ENCODE data around the gene LIN28B.

The LIN28B gene

DNA sequence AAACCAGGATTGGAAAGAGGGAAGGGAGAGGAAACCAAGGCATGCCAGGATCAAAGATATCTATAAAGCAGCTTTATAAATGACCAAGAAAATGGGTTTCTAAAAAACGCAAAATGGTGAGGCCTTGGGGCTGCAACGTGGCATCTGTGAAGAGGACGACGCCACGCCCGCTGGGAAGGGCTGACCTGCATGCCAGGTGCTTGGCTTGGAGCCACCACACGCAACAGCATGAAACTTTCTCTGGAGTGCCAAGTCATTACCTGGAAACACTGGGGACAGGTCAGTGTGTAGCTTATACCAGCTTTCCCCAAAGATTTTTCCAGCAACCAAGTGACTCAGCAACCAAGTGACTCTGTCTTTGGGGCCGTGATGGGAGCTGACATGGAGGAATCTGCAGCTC is 140.4 kb downstream of the LIN28B start:
- no peak for TF ChIP-seq GATA2 (IDR thresholded peaks at IDR 0.05; ENCODE audit: low read depth, low read length)
- TF ChIP-seq GATA3 (IDR thresholded peaks at IDR 0.05; ENCODE audit: low read depth, low read length), result no peak

DNA sequence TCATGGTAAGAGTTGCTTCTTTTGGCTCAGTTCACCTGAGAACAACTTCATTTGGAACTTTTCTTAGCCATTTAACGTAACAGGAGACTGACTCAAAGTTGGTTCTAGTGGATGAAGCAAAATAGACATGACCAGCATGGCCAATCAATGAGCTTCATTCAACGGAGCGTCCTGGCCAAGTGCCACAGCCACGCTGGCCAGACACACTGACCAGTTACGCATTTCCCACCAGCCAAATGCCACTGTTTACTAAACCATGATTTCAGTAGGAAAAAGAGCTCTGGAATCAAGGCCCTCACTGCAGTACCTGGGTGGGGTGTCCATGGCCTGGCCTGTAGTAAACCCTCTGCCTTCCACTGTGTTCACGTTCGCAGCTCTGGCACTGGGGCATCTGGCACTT is 142.5 kb downstream of the LIN28B start:
- TF ChIP-seq GATA3 (IDR thresholded peaks at IDR 0.05; ENCODE audit: low read depth, low read length) (no peak), GATA2 (IDR thresholded peaks at IDR 0.05; ENCODE audit: low read depth, low read length) (no peak)

DNA sequence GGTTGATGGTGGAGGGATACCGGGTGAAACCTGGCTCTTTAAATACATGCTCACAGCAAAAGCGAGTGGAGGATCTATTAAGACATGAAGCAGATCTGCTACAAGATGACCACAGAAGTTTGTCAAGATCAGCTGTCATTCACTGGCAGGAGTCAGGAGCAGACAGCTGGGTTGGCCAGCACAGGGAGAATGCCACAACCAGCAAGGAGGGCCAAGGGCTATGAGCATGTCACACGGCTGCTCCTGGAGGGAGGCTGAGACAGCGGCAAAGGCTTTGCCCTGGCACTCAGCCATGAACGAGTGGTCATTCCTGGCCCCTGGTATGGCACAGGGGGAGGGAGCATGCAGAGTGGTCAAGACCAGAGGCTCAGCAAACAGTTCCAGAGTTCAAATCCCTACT is 145.3 kb downstream of the LIN28B start:
- TF ChIP-seq GATA2 (IDR thresholded peaks at IDR 0.05; ENCODE audit: low read depth, low read length) (no peak), GATA3 (IDR thresholded peaks at IDR 0.05; ENCODE audit: low read depth, low read length) (no peak)

DNA sequence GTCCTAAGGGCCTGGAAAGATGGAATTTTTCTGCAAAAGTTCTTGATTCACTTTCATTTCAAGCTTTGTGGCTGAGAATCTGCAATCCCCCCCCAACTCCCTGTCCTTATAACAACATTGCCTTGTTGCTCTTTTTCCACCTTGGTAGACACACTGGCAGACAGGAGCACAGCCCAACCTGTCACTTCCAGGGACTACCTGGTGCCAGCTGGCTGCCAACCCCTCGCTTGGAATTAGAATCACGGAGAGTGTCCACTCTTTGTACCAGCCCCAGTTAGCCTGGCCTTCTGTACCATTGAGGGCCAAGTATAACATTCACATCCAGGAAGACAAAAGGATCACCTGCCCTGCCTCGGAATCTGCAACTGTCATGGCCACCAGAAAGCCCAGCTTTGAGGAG is 148.2 kb downstream of the LIN28B start:
- TF ChIP-seq GATA2 (IDR thresholded peaks at IDR 0.05; ENCODE audit: low read depth, low read length) (no peak), GATA3 (IDR thresholded peaks at IDR 0.05; ENCODE audit: low read depth, low read length) (no peak)

DNA sequence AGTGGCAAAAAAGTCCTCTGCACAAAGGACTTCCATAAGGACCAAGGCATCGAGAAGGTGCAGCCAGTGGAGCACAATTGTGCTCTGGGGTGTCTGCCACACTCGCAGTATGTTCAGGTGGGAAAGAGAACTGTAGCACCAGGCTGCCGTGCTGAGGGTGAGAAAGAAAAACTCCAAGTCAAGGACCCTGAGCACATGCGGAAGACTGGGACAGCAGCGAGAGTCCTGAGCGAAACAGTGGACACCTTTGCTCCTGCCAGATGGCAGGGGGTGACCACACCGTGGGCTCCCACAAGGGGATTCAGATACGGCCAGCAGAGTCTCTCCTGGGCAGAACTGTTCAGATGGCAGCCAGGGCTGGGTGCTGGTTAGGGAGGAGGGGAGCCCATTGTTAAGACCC is 149.4 kb downstream of the LIN28B start:
- no peak for TF ChIP-seq GATA3 (IDR thresholded peaks at IDR 0.05; ENCODE audit: low read depth, low read length)
- no peak for TF ChIP-seq GATA2 (IDR thresholded peaks at IDR 0.05; ENCODE audit: low read depth, low read length)

DNA sequence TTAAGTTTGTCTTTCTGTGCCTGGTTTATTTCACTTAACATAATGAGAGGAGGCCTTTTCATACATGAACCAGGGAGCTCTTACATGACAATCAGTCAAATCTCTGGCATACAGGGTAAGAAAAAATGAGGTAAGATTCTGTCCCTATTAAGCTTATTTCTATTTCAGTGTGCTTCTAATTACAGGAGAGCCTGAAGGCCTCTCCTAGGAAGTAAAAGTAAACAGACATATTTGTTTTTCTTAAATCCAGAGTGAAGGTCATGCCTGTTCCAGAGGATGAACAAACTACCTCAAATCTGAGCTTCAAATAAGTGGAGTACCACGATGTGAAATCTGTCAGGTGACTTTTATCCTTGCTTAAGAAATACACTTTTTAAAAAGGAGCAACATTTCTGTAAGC is 150.3 kb downstream of the LIN28B start:
- TF ChIP-seq GATA3 (IDR thresholded peaks at IDR 0.05; ENCODE audit: low read depth, low read length) (no peak), GATA2 (IDR thresholded peaks at IDR 0.05; ENCODE audit: low read depth, low read length) (no peak)

DNA sequence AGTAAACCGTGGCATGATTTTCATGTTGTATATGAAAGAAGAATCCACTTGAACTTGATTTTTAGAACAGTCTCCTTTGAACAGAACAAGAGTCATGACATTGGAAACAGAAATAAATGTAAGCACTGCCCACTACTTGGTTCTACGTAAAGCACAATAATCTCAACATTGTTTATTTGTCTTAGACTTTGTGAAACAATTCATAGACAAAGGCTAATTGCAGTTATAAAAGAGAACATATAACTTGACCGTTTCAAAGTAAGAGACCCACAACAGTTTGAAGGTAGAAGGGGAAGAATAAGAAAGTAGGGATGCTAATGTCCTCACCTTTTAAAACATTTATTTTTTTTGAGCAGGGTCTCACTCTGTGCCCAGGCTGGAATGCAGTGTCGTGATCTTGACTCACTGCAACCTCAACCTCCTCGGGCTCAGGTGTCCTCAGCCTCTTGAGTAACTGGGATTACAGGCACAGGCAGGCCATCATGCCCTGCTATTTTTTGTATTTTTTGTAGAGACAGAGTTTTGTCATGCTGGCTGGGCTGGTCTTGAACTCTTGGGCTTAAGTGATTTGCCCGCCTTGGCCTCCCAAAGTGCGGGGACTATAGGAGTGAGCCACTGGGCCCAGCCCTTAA is 151.8 kb downstream of the LIN28B start:
- TF ChIP-seq GATA2 (IDR thresholded peaks at IDR 0.05; ENCODE audit: low read depth, low read length) (no peak), GATA3 (IDR thresholded peaks at IDR 0.05; ENCODE audit: low read depth, low read length) (no peak)

DNA sequence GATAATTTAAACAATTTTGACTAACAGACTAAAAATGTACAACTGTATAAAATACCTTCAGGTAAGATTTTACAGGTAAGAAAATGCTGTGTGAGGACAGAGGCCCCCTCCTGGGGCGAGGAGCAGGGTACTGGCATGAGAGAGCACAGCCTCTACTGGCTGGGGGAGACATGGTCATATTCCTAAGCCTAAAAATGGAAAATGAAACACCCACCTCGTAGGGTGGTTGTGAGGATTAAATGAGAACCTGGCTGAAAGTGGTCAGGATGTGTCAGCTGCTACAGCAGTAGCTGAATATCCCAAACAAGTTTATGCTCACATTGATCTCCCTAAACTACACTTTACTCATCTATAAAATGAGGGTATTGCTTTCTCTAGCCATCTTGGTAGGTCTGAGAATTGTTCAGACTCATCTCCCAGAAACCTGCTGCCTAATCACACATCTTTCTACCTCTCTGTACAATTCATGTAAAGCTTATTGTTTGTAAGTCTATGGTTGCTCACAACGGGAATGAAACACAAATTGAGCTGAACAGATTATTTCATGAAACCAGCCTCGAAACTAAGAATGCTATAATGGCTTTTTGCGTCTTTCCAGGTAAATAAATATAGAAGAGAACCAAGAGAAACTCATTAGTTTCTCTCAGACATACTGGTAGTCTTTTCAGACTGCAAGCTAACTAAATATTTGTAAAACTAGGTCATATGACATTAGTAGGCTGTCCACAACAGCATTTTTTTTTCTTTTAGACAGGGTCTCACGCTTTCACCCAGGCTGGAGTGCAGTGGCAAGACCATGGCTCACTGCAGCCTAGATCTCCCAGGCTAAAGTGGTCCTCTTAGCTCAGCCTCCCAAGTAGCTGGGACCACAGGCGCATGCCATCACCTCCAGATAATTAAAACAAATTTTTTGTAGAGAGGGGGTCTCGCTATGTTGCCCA is 153.3 kb downstream of the LIN28B start:
- TF ChIP-seq GATA3 (IDR thresholded peaks at IDR 0.05; ENCODE audit: low read depth, low read length), result no peak
- TF ChIP-seq GATA2 (IDR thresholded peaks at IDR 0.05; ENCODE audit: low read depth, low read length), result no peak

DNA sequence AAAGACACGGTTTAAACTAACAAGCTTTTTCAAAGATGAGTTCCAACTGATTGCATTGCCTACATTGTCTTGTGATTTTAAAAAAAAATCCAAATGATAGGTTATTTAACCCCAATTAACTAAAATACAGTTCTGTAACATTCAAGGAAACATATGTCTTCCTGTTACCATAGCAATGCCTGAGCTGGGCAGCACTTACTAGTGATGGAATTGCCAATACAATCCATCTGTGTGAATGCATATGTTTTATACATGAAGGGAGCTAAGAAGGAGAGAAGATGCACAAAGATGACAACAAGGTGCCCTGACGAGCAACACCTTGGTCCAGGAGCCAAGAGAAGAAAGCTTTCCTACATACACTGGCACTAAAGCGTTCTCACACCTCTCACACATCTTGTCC is 154.2 kb downstream of the LIN28B start:
- TF ChIP-seq GATA3 (IDR thresholded peaks at IDR 0.05; ENCODE audit: low read depth, low read length) (no peak), GATA2 (IDR thresholded peaks at IDR 0.05; ENCODE audit: low read depth, low read length) (no peak)

DNA sequence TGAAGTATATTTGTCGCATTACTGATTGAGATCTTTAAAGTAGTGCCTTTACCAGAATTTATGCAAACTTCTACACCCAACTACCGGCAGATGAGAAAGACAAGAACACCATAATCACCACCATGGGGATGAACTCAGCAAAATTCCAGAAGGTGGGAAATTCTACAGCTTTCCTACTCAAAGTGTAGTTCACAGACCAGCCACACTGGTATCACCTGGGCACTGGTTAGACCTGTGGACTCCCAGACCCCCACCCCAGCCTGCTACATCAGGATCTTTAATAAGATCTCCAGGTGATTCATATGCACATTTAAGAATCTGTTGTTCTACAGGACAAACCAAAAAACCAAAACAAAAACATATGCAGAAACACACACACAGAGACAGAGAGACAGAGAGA is 155.0 kb downstream of the LIN28B start:
- TF ChIP-seq GATA3 (IDR thresholded peaks at IDR 0.05; ENCODE audit: low read depth, low read length) (no peak), GATA2 (IDR thresholded peaks at IDR 0.05; ENCODE audit: low read depth, low read length) (no peak)

DNA sequence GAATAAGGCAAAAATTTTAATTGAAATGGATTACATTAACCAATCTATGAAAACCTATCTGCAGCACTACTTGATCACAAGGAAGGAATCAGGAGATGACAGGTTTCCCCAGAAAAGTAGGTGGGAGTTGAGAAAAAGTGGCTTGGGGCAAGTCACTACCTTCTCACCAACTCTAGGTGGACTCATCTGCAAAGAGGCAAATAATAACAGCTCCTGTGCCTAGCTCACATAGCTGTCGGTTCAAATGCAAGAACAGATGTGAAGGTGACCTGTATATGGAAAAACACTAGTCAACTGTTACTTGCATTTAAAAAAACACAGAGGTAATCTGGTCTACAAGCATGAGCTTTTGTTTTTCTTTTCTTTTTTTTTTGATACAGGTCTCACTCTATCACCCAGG is 155.7 kb downstream of the LIN28B start:
- TF ChIP-seq GATA2 (IDR thresholded peaks at IDR 0.05; ENCODE audit: low read depth, low read length) (no peak), GATA3 (IDR thresholded peaks at IDR 0.05; ENCODE audit: low read depth, low read length) (no peak)

DNA sequence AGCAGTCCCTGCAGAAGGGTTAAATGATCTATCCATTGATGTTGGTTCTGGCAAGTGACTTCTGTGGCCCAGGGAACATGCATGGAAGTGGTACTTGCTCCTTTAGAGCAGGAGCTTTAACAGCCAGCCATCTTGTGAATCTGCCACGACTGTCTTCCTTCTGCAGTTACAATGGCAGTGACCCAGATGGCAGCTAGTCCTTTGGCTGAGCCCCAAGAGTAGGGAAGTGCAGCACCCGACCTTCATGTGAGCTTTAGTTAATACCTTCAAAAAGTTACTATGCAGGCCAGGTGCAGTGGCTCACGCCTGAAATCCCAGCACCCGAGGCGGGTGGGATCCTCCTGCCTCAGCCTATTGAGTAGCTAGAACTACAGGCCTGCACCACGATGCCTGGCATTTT is 156.5 kb downstream of the LIN28B start:
- no peak for TF ChIP-seq GATA2 (IDR thresholded peaks at IDR 0.05; ENCODE audit: low read depth, low read length)
- TF ChIP-seq GATA3 (IDR thresholded peaks at IDR 0.05; ENCODE audit: low read depth, low read length), result no peak

DNA sequence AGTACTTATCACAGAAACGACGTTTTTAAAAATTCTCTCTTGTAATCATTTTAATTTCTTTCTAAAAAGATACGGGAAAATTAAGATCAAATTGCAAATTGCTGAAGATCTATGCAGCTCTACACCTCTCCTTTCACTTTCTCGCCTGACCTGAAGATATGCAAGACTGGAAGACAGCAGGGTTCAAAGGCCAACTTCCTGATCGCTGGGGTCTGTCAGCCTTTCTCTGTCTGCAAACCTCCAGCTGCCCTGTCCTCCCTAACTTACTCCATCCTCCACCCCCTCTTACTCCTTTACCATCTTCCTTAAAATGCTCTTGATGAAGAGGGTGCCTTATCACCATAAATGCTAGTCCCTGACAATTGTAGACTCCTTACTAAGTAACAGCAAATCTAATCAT is 159.2 kb downstream of the LIN28B start:
- TF ChIP-seq GATA2 (IDR thresholded peaks at IDR 0.05; ENCODE audit: low read depth, low read length), result no peak
- TF ChIP-seq GATA3 (IDR thresholded peaks at IDR 0.05; ENCODE audit: low read depth, low read length), result no peak

DNA sequence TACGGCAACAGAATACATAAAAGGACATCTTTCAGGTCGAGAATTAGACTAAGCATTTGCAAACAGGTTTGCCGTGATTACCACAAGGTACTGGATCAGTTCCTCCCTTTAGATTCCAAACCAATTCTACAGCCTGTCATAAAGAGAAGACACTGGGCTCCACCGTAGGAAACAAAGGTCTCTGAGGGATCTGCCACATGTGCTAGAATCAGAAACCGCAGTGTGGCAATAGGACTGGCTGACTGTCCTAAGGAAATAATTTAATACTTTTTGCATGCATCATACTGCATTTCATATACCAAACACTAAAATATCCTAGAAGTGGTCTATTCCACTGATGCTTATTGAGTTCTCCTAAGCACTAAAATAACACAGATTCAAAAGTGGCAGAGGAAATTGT is 163.7 kb downstream of the LIN28B start:
- TF ChIP-seq GATA3 (IDR thresholded peaks at IDR 0.05; ENCODE audit: low read depth, low read length) (no peak), GATA2 (IDR thresholded peaks at IDR 0.05; ENCODE audit: low read depth, low read length) (no peak)

DNA sequence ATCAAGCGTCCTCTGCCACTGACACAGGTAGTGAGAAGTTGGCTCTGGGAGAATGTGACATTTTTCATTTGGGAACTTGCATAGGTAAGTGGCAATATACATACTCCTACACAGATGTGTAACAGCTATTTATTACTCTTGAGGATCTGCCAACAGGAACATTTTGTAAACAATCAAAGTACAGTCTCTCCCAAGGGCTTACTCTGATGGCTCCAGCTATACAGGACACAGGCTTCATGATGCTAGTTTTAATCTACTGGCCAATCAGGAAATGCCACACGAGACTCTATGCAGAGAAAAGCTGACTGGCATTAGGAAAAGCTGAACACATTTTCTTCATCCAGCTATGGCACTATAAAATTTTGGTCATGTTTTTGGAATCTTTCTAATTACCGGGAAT is 165.1 kb downstream of the LIN28B start:
- TF ChIP-seq GATA2 (IDR thresholded peaks at IDR 0.05; ENCODE audit: low read depth, low read length) (no peak), GATA3 (IDR thresholded peaks at IDR 0.05; ENCODE audit: low read depth, low read length) (no peak)

All from SH-SY5Y (cell line).